T-helper 2 cell (primary cell): ENCODE results near the gene GNG12.

Source experiments
- DNase-seq, 5 experiments: peaks; one replicate each; pipeline versions ENCODE4 v3.0.0 to v3.0.0-alpha.2; 2012 to 2022
- total RNA-seq, 2 donors: gene quantifications; one replicate each; lab custom pipeline; 2026; lab: John Stamatoyannopoulos, UW

The GNG12 gene
- 0 to 2.6 reads per million in 2 donors for total RNA-seq

- peak in 1 of 5 experiments; percentile 34 for DNase-seq
These were observed at the start of gene GNG12 for GRCh38 chr1:67832737-67833601. Gene GNG12 (minus strand): TSS chr1:67833467. CDS start chr1:67707686, 125,781 bp downstream.

DNA sequence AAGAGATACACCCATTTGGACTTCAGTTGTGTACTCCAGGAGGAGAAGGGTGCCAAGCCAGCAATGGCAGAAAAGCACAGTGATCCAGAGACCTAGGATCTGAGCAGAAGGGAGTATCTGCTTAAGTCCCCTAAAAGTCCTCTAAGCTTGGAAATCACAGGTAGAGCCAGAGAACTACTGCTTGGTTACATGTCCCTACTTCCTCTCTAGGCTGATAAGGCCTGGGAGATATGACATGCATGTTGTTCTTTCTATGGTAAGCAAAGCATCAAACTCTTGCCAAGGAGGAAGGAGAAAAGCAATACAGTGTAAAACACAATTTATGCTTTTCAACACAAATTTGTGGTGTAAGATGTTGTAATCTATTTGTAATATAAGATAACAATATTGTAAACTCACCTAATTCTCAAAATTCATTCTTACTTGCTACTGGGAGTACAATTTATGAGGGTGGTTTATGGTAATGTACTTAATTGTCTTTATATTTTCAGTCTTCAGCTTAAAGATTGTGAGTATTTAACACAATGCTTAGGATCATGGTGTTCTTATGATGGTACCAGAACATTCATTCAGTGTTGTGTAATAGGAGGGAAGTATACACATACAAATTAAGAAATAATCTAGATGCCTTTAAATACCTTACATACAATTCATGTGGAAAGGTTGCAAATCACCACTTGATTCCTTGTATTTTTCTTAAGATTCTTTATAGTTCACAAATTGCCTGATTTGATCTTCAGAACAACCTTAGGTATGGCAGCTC lies 49.1 kb upstream of the GNG12 start:
- no peak for DNase-seq

DNA sequence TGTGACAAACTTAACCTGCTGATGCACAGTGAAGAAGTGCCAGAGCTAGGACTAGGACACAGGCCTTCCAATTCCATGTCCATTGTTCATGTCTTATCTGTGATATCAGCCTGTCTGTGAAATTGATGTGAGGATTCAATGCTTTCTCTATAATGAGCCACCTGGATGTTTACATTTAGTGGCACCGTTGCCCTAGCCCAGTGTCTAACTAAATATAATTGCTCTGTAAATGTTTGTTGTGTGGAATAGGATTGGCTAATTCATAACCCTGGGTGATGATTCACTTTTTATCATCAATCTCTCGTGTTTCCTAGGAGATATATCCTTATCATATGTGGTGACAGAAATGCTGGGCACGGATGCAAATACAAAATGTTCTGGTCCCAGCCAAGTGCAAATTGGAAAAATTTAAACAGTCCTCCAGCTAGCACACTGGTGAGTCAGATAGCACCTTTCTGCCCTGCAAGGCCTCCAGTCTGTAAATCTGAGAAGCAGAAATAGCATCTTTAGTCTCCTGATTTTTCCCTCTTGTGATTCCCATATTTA lies 46.9 kb upstream of the GNG12 start:
- DNase-seq: no peak

GRCh38 chr1:67879485-67879884 lies 46.2 kb upstream of the GNG12 start:
- no peak for DNase-seq

DNA sequence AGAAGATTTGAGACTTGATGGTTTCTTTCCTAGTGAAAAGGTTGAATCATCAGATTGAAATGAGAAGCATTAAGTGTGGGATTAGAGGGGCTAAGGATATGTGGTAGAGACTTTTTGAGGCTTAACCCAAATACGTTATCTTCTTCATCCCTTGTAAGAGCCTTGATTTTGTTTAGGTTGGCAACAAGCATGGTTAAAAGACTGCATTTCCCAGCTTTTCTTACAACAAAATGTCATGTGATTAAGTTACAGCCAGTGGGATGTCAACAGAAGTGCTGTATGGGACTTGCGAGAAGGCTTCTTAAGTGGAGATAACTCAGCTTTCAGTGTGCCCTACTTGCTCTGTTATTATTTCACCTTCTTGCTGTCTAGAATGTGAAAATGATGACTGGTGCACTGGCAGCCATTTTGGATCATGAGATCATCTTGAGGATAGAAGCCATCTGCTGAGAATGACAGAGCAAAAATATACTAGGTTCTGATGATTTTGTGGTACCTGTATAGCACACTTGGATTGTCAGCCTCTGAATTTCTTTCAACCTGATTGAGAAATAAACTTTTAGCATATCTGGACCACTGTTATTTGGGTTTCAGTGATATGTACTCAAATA lies 41.3 kb upstream of the GNG12 start:
- DNase-seq: no peak

GRCh38 chr1:67869233-67869632 lies 36.0 kb upstream of the GNG12 start:
- no peak for DNase-seq

DNA sequence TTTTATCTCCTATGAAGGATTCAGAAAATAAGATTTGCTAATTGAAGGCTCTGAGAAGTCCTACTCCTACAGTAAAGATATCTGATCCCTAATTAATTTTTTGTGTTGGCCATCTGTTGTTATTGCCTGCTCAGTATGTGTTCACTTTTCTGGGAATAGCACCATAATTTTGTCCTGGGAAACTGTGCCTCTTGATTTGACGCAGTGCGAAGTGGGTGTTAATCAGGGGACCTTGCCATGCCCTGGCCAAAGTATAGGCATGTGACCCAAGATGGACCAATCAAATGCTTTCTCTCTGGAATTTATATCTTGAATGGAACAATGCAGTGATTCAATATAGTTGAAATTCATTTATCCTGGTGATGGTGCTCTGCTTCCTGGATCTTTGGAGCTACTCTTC lies 30.4 kb upstream of the GNG12 start:
- DNase-seq: no peak

DNA sequence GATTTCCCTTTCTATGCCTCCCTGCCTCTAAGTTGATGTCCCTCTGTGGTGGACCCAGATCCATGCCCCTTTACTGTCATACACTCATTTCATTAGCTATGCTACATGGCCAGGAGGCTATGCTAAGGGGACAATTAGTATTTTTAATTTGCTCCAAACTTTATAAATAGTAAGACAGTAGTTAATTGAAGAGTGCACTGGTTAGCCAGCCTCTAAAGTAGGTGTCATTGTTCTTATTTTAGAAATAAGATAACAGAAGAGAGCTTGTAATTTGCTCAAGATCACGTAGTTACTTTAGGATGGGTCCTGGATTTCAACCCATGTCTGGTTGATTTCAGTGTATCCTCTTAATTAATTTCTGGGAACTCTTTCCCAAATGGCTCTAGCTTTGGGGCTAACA lies 29.4 kb upstream of the GNG12 start:
- DNase-seq: no peak

DNA sequence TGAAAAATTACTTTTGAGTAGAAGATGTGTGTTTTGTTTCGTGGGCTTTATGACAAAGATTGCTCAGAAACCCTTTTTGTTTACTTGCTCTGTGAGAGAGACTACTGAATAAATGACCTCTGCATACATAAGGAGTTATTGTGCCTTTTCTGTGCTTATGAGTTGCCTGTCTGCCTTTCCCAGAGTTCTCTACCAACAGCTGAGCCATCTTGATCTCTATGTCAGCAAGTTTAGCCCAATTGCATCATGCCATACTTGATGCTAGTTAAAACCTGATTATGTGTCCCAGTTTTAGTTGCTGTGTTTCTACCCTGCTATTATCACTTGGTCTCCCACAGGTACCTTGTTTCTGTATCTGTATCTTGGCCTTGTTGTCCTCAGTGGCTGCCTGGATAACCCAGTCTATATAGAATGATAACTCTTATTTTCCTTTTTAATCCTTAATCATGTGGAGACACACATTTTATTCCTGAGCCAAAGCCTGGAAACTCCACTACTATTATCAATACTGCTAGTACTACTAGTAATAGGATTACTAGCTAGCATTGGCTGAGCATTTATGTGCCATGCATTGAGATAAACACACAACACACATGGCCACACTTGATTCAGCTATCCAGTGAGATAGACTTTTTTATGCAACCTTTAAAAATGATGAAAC lies 28.7 kb upstream of the GNG12 start:
- no peak for DNase-seq

GRCh38 chr1:67860776-67861175 lies 27.5 kb upstream of the GNG12 start:
- DNase-seq: no peak

DNA sequence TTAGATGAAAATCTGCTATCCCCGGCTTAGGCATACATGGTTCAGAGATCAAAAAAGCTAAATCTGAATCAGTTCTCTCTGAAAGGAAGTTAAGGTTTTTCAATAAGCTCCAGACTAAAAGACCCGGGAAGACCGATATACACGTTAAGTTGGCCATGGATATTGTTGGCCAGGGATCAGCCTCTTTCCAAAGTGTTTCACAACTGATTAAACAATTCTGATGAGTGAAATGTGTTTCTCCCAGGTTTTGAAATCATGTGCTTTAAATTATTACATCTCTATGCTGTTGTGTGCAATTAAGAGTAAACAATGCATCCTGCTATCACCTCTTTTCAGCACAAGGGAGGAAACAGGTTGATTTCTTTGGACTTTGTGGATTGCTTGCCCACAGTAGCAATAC lies 23.7 kb upstream of the GNG12 start:
- no peak for DNase-seq

GRCh38 chr1:67855961-67856360 lies 22.7 kb upstream of the GNG12 start:
- DNase-seq: no peak

DNA sequence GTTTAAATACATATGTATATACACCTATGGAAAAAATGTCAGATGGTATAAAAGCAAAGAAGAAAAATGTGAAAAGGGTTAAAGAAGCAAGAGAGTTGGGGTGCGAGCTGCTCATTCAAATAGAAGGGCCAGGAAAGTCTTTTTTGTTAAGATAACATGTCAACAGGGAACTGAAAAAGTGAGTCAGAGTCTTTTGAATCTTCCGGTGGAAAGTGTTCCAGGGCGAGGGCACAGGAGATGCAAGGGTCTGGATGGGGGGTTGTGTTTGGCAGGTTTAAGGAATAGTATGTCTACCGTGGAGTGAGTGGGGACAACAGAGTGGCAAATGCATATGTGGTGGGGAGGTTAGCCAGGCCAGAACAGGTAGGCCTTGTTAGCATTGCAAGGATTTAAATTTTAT lies 22.2 kb upstream of the GNG12 start:
- DNase-seq: no peak

DNA sequence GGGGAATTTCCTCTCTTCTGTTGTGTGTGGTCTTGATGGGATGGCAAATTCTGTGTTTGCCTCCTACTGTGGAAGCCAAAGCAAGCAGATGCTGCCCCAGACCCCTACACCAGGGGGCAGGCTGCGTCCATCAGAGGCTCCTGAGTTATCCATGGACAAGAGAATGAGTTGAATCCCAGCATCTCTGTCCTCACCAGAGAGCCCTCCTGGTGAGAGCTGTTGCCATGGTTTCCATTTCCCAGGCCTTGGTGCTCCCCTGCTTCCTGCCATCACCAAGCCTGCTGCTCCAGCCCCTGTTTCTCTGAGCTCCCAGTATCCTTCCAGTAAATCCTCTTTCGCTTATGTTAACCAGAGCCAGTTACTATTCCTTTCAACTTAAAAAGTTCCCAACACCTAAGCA lies 20.4 kb upstream of the GNG12 start:
- no peak for DNase-seq

DNA sequence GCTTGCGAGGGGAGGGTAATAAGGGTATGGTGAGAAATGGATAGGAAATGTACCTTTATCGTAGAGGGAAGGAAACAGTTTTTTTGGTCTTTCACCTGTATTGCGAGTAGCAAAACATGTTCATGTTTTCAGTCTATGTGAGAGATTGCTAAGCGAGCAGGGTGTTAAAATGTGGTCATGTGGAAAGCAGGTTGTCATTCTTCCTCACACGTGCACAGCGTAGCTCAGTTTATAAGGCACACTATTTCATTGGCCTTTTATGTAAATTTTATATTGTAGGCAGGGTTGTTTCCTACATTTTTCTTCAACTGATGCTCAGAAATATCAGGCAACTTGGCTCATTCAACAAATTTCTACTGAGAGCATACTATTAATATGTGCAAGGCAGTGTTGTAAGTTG lies 18.5 kb upstream of the GNG12 start:
- no peak for DNase-seq

DNA sequence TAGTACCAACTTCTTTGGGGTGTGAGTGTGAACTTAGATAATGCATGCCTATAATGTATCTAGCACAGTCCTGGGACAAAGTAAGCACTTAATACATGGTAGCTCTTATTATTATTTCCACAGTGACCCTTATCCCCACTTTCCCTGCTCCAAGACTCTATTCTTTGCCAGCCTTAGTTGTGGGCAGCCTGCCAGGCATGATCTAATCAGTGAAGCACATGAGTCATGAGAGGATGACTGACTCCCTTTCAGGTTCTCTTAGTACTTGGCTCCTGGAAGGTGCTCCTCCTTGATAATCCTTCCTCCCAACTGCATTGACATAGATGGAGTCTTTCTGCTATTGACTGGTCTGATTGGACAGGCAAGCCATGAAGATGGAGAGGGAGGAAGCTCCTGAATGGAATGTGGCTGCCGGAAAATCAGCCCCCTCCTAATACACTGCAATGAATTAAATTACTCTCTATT lies 17.4 kb upstream of the GNG12 start:
- no peak for DNase-seq

GRCh38 chr1:67850151-67850551 lies 16.9 kb upstream of the GNG12 start:
- no peak for DNase-seq

DNA sequence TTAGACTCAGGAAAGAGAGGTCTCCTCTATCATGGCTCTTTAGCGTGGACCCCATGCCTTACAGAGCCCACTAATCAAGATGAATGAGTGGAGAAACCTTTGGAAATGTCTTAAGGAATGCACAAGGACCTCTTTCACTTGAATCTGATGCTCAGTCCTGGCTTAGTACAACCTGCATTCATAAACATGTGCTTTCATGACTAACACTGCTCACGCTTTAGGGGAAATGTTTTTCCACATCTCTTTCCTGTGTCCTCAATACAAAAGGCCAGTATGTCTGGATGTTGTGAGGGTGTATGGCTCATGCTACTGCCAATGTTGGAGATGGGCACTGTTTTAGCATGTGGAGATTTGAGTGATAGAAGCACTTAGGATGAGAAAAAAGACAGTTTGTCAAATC lies 14.2 kb upstream of the GNG12 start:
- DNase-seq: no peak

DNA sequence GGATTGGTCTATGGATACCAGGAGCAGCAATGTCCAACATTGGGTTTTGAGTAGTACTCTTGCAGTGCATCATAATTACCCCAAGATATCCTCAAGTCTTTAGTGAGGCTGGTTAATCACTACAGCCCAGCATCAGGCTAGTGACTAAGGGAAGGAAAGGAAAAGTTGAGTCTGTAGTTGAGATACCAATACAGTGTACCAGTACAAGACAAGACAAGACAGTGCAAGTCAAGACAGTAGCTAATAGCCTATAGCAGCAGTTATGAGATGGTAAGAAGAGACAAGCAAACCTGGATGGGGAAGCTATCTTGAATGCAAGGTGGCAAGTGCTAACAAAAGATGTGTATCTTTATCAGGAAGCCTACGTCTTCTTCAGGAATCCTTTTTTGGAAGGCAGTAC lies 13.3 kb upstream of the GNG12 start:
- no peak for DNase-seq

- DNase-seq: no peak
These were observed 11.7 kb upstream of the GNG12 start for GRCh38 chr1:67844988-67845387.

DNA sequence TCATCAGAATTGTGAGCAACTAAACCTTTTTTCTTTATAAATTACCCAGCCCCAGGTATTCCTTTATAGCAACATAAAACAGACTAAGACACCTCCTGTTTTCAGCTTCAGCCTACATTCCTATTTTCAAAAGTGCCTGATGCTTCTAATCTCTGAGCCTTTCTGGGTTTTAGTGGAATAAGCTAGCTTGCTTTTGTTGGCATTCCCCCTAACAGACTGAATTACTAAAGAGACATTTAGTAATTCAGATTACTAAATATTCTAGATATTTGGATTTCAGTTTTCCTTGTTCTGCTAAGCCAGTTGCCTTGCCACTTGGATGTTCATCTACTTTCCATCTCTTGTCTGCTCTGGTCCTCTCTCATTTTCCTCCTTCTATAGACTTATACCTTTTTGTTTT lies 10.5 kb upstream of the GNG12 start:
- DNase-seq: no peak

DNA sequence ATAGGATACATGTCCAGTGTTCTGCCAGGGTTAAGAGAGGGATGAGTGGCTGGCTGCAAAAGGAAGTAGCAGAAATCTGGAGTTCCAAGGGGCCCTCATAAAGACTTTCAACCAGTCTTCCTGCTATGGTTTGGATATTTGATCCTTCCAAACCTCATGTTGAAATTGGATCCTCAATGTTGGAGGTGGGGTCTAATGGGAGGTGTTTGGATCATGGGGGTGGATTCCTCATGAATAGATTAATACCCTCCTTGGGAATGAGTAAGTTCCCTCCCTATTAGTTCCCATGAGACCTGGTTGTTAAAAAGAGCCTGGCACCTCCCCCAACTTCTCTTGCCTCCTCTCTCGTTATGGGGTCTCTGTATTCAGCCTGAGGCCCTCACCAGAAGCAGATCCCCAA lies 10.1 kb upstream of the GNG12 start:
- no peak for DNase-seq

GRCh38 chr1:67840449-67840848 lies 7.2 kb upstream of the GNG12 start:
- no peak for DNase-seq
